ENCODE data around the gene OXNAD1.

GRCh38 chr3:16294844-16295243 is 29.8 kb downstream of the OXNAD1 start:
- TF ChIP-seq, protein P1, sequence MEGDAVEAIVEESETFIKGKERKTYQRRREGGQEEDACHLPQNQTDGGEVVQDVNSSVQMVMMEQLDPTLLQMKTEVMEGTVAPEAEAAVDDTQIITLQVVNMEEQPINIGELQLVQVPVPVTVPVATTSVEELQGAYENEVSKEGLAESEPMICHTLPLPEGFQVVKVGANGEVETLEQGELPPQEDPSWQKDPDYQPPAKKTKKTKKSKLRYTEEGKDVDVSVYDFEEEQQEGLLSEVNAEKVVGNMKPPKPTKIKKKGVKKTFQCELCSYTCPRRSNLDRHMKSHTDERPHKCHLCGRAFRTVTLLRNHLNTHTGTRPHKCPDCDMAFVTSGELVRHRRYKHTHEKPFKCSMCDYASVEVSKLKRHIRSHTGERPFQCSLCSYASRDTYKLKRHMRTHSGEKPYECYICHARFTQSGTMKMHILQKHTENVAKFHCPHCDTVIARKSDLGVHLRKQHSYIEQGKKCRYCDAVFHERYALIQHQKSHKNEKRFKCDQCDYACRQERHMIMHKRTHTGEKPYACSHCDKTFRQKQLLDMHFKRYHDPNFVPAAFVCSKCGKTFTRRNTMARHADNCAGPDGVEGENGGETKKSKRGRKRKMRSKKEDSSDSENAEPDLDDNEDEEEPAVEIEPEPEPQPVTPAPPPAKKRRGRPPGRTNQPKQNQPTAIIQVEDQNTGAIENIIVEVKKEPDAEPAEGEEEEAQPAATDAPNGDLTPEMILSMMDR (IDR thresholded peaks at IDR 0.05): no peak
- TF ChIP-seq POLR2AphosphoS5 (IDR thresholded peaks at IDR 0.05; ENCODE audit: low read depth, low read length) (no peak), SIN3A (IDR thresholded peaks at IDR 0.05; ENCODE audit: borderline replicate concordance, insufficient read depth, low read depth, low read length) (no peak)
- TF ChIP-seq, protein P2, sequence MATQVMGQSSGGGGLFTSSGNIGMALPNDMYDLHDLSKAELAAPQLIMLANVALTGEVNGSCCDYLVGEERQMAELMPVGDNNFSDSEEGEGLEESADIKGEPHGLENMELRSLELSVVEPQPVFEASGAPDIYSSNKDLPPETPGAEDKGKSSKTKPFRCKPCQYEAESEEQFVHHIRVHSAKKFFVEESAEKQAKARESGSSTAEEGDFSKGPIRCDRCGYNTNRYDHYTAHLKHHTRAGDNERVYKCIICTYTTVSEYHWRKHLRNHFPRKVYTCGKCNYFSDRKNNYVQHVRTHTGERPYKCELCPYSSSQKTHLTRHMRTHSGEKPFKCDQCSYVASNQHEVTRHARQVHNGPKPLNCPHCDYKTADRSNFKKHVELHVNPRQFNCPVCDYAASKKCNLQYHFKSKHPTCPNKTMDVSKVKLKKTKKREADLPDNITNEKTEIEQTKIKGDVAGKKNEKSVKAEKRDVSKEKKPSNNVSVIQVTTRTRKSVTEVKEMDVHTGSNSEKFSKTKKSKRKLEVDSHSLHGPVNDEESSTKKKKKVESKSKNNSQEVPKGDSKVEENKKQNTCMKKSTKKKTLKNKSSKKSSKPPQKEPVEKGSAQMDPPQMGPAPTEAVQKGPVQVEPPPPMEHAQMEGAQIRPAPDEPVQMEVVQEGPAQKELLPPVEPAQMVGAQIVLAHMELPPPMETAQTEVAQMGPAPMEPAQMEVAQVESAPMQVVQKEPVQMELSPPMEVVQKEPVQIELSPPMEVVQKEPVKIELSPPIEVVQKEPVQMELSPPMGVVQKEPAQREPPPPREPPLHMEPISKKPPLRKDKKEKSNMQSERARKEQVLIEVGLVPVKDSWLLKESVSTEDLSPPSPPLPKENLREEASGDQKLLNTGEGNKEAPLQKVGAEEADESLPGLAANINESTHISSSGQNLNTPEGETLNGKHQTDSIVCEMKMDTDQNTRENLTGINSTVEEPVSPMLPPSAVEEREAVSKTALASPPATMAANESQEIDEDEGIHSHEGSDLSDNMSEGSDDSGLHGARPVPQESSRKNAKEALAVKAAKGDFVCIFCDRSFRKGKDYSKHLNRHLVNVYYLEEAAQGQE (IDR thresholded peaks at IDR 0.05; ENCODE audit: insufficient read depth in 1 of 2, low read depth in 2 of 2, low read length in 1 of 2): no peak
